Activated T-cell treated with anti-CD3 and anti-CD28 coated beads, Interleukin-2, amount 50 U/mL, for 72 hours (primary cell): Measurements from ENCODE around the gene BBX. TPM values are rescaled to one million over a fixed set of nuclear protein-coding genes. Genes with fewer than 3 reads are reported as not detected.
A peak's percentile ranks its signal among the peaks of the same experiment; 100 is the strongest.

Experiments
- ATAC-seq, 2 donors: fragments of 150-1000 bp; cut with Tn5 transposase; replicated peaks in 1 of 2; 2 replicates each; pipeline ENCODE4 v1.10.0; 2021; ENCODE audit warnings: moderate library complexity in 2 of 2, mild to moderate bottlenecking in 1 of 2
- DNase-seq, 2 donors: peaks; one replicate each; pipeline ENCODE4 v3.0.0; 2021 to 2022; ENCODE audit warnings: mixed read lengths in 1 of 2
- H3K27ac Mint-ChIP-seq: one replicate; pipeline ENCODE4 v1.8.0; 2022; ENCODE audit warnings: mild to moderate bottlenecking, moderate library complexity, mixed read lengths
- H3K27me3 Mint-ChIP-seq: one replicate; pipeline ENCODE4 v1.8.0; 2022; ENCODE audit warnings: low read depth, mixed read lengths
- H3K36me3 Mint-ChIP-seq, 2 donors: one replicate each; pipeline ENCODE4 v1.8.0; 2022; ENCODE audit warnings: mixed read lengths in 2 of 2, mild to moderate bottlenecking in 1 of 2; ENCODE audit not compliant: insufficient read depth in 2 of 2
- H3K4me1 Mint-ChIP-seq: one replicate; pipeline ENCODE4 v1.8.0; 2022; ENCODE audit warnings: low read depth, mixed read lengths
- H3K4me3 Mint-ChIP-seq, 2 donors: one replicate each; pipeline ENCODE4 v1.8.0; 2022; ENCODE audit warnings: mild to moderate bottlenecking in 2 of 2, mixed read lengths in 2 of 2, moderate library complexity in 2 of 2
- H3K9me3 Mint-ChIP-seq, 2 donors: one replicate each; pipeline ENCODE4 v1.8.0; 2022; ENCODE audit warnings: mixed read lengths in 2 of 2
- total RNA-seq, 2 donors: library from RNA; stranded (reverse); gene quantifications; one replicate each; pipeline ENCODE4 v1.2.3, GENCODE V29; 2022

The BBX gene
- total RNA-seq, 2 donors from 2014 or later, result 65.0 to 65.1 TPM

GRCh38 chr3:107589454-107589853, 66.7 kb downstream of the BBX start:
- peak; percentile 78 to 97 for ATAC-seq
- H3K27ac Mint-ChIP-seq, result peak overlapping the region; percentile 16
- H3K4me3 Mint-ChIP-seq, result peak overlapping the region in 1 of 2 donors; percentile 50

GRCh38 chr3:107590786-107591185, 68.0 kb downstream of the BBX start:
- no peak for DNase-seq
- peak overlapping the region; percentile 77 for H3K27ac Mint-ChIP-seq
- H3K9me3 Mint-ChIP-seq, result no peaks in the 10 kb centered on the region
- peaks cover 32% of the 10 kb centered on the region for H3K4me1 Mint-ChIP-seq
- H3K27me3 Mint-ChIP-seq, result no peaks in the 10 kb centered on the region
- H3K4me3 Mint-ChIP-seq, result peak overlapping the region in 1 of 2 donors; percentile 60
- no peak for ATAC-seq
- H3K36me3 Mint-ChIP-seq, result no peaks in the 10 kb centered on the region

More at GRCh38 chr3:107589454-107589853, 66.7 kb downstream of the BBX start:
- H3K27me3 Mint-ChIP-seq, result no peaks in the 10 kb centered on the region
- H3K9me3 Mint-ChIP-seq, result no peaks in the 10 kb centered on the region
- DNase-seq, result no peak
- H3K36me3 Mint-ChIP-seq, result peaks cover 0 to under 1% of the 10 kb centered on the region in 2 donors
- peaks cover 26% of the 10 kb centered on the region for H3K4me1 Mint-ChIP-seq

GRCh38 chr3:107592073-107592472, 69.3 kb downstream of the BBX start:
- H3K4me1 Mint-ChIP-seq, result peaks cover 32% of the 10 kb centered on the region
- no peak for ATAC-seq

GRCh38 chr3:107594870-107595269, 72.1 kb downstream of the BBX start:
- Mint-ChIP-seq H3K9me3 (no peaks in the 10 kb centered on the region), H3K4me1 (peaks cover 37% of the 10 kb centered on the region), H3K27ac (no peak overlapping the region), H3K36me3 (no peaks in the 10 kb centered on the region), H3K27me3 (no peaks in the 10 kb centered on the region), H3K4me3 (no peak overlapping the region)
- no peak for DNase-seq
- no peak for ATAC-seq

More at GRCh38 chr3:107592073-107592472, 69.3 kb downstream of the BBX start:
- Mint-ChIP-seq H3K27ac (no peak overlapping the region), H3K9me3 (no peaks in the 10 kb centered on the region), H3K27me3 (no peaks in the 10 kb centered on the region), H3K4me3 (no peak overlapping the region), H3K36me3 (no peaks in the 10 kb centered on the region)
- DNase-seq, result no peak

GRCh38 chr3:107596639-107597038, 73.9 kb downstream of the BBX start:
- Mint-ChIP-seq H3K27me3 (no peaks in the 10 kb centered on the region), H3K9me3 (no peaks in the 10 kb centered on the region), H3K4me3 (no peak overlapping the region), H3K27ac (no peak overlapping the region), H3K36me3 (peaks cover 0 to 3% of the 10 kb centered on the region in 2 donors), H3K4me1 (peaks cover 47% of the 10 kb centered on the region)
- ATAC-seq, result no peak
- no peak for DNase-seq

- H3K27ac Mint-ChIP-seq, result peak overlapping the region; percentile 97
- peaks cover 51% of the 10 kb centered on the region for H3K4me1 Mint-ChIP-seq
- peaks cover 0 to 6% of the 10 kb centered on the region in 2 donors for H3K36me3 Mint-ChIP-seq
- peak; percentile 91 to 92 for ATAC-seq
- H3K9me3 Mint-ChIP-seq, result peaks cover 0 to 1% of the 10 kb centered on the region in 2 donors
- peak; percentile 62 to 66 for DNase-seq
- H3K27me3 Mint-ChIP-seq, result no peaks in the 10 kb centered on the region
- H3K4me3 Mint-ChIP-seq, result peak overlapping the region; percentile 88 to 94
These were observed 76.4 kb downstream of the BBX start for GRCh38 chr3:107598926-107599771.

- Mint-ChIP-seq H3K36me3 (peaks cover 0 to 6% of the 10 kb centered on the region in 2 donors), H3K27ac (peak overlapping the region; percentile 97), H3K4me3 (peak overlapping the region; percentile 88 to 94), H3K9me3 (peaks cover 0 to 1% of the 10 kb centered on the region in 2 donors), H3K27me3 (no peaks in the 10 kb centered on the region), H3K4me1 (peaks cover 57% of the 10 kb centered on the region)
- DNase-seq (no peak), ATAC-seq (no peak)
These were observed 77.0 kb downstream of the BBX start for GRCh38 chr3:107599772-107600145.

- no peak for ATAC-seq
- Mint-ChIP-seq H3K4me1 (peaks cover 54% of the 10 kb centered on the region), H3K27ac (peak overlapping the region; percentile 96), H3K36me3 (peaks cover 0 to 6% of the 10 kb centered on the region in 2 donors), H3K9me3 (peaks cover 0 to 1% of the 10 kb centered on the region in 2 donors), H3K27me3 (no peaks in the 10 kb centered on the region), H3K4me3 (peak overlapping the region; percentile 86 to 88)
- no peak for DNase-seq
These were observed 78.0 kb downstream of the BBX start for GRCh38 chr3:107600780-107601179.

- H3K4me1 Mint-ChIP-seq, result peaks cover 36% of the 10 kb centered on the region
- H3K36me3 Mint-ChIP-seq, result peaks cover 8 to 17% of the 10 kb centered on the region in 2 donors
- H3K9me3 Mint-ChIP-seq, result peaks cover 3 to 8% of the 10 kb centered on the region in 2 donors
- peak overlapping the region; percentile 37 for H3K27ac Mint-ChIP-seq
- DNase-seq (no peak), ATAC-seq (peak; percentile 44 to 82)
- no peaks in the 10 kb centered on the region for H3K27me3 Mint-ChIP-seq
- H3K4me3 Mint-ChIP-seq, result no peak overlapping the region
These were observed 81.5 kb downstream of the BBX start for GRCh38 chr3:107604057-107604822.

- H3K4me1 Mint-ChIP-seq, result no peaks in the 10 kb centered on the region
- H3K27ac Mint-ChIP-seq, result no peak overlapping the region
- H3K36me3 Mint-ChIP-seq, result peaks cover 21 to 31% of the 10 kb centered on the region in 2 donors
- H3K27me3 Mint-ChIP-seq, result no peaks in the 10 kb centered on the region
- DNase-seq (no peak), ATAC-seq (no peak)
- H3K4me3 Mint-ChIP-seq, result no peak overlapping the region
- H3K9me3 Mint-ChIP-seq, result peaks cover 14 to 18% of the 10 kb centered on the region in 2 donors
These were observed 89.2 kb downstream of the BBX start for GRCh38 chr3:107611775-107612469.

GRCh38 chr3:107612664-107613084, 89.9 kb downstream of the BBX start:
- H3K36me3 Mint-ChIP-seq, result peaks cover 21 to 31% of the 10 kb centered on the region in 2 donors
- H3K4me1 Mint-ChIP-seq, result peaks cover 7% of the 10 kb centered on the region
- no peak for ATAC-seq

GRCh38 chr3:107619549-107619948, 96.8 kb downstream of the BBX start:
- Mint-ChIP-seq H3K9me3 (no peaks in the 10 kb centered on the region), H3K36me3 (no peaks in the 10 kb centered on the region), H3K27ac (peak overlapping the region; percentile 41), H3K27me3 (no peaks in the 10 kb centered on the region), H3K4me3 (peak overlapping the region in 1 of 2 donors; percentile 27), H3K4me1 (peaks cover 64% of the 10 kb centered on the region)
- ATAC-seq, result no peak
- no peak for DNase-seq

More at GRCh38 chr3:107612664-107613084, 89.9 kb downstream of the BBX start:
- DNase-seq, result no peak
- Mint-ChIP-seq H3K27ac (no peak overlapping the region), H3K4me3 (no peak overlapping the region), H3K27me3 (no peaks in the 10 kb centered on the region), H3K9me3 (peaks cover 12 to 18% of the 10 kb centered on the region in 2 donors)
